Measurements from ENCODE around the gene KIF20A. TPM values are rescaled to one million over a fixed set of nuclear protein-coding genes. Genes with fewer than 3 reads are reported as not detected.

Gene KIF20A
- total and polyA plus RNA-seq, 2 experiments from 2014 or later: 41.0 to 60.4 TPM

- TF ChIP-seq ZNF462 (CRISPR knock-in tag; IDR thresholded peaks at IDR 0.05): no peak
- TF ChIP-seq POLR2AphosphoS5 (IDR thresholded peaks at IDR 0.05; ENCODE audit: low read depth): no peak
- TF ChIP-seq STAT1 (IDR thresholded peaks at IDR 0.05; ENCODE audit: unreplicated experiment): no peak
- no peak for TF ChIP-seq EZH2 (IDR thresholded peaks at IDR 0.05; ENCODE audit: low read depth, unreplicated experiment)
- TF ChIP-seq ETS1 (IDR thresholded peaks at IDR 0.05): no peak
- no peak for TF ChIP-seq CREB1 (CRISPR knock-in tag; IDR thresholded peaks at IDR 0.05; ENCODE audit: low read depth)
- TF ChIP-seq ZNF331 (CRISPR knock-in tag; IDR thresholded peaks at IDR 0.05; ENCODE audit: low read depth): no peak
- TF ChIP-seq ZNF114 (CRISPR knock-in tag; IDR thresholded peaks at IDR 0.05): no peak
Measured at GRCh38 chr5:138186002-138186447, 7.1 kb downstream of the KIF20A start (continued).

- Histone ChIP-seq H3K4me3 (no peak overlapping the region), H3F3A (replicated peaks; ENCODE audit: low read depth) (peaks cover 10% of the 10 kb centered on the region; the same call in 1 of the 2 replicates), H3K4me1 (ENCODE audit: insufficient read depth) (no peaks in the 10 kb centered on the region), H4K20me1 (replicated peaks; ENCODE audit: insufficient read depth) (peaks cover 6% of the 10 kb centered on the region), H2AFZ (no peak overlapping the region), H3K36me3 (ENCODE audit: insufficient read depth) (peaks cover 80% of the 10 kb centered on the region), H3K27me3 (ENCODE audit: insufficient read depth) (no peaks in the 10 kb centered on the region), H3K9me2 (ENCODE audit: insufficient read depth) (no peaks in the 10 kb centered on the region), H3K79me2 (replicated peaks; ENCODE audit: insufficient read depth) (no peaks in the 10 kb centered on the region), H3K27ac (ENCODE audit: low read depth) (no peak overlapping the region), H3K4me2 (no peak overlapping the region)
- no peaks in the 10 kb centered on the region for H3K27me3 Mint-ChIP-seq (ENCODE audit: insufficient read depth, low read depth, poor library complexity)
- ATAC-seq (no peak), DNase-seq (ENCODE audit: low spot score) (no peak)
- no peak overlapping the region for H3K27ac Mint-ChIP-seq
- no peaks in the 10 kb centered on the region for H3K4me1 Mint-ChIP-seq
- no peak overlapping the region for H3K4me3 Mint-ChIP-seq
- peaks cover 79% of the 10 kb centered on the region for H3K36me3 Mint-ChIP-seq (ENCODE audit: low read depth)
- H3K9me3 Mint-ChIP-seq: no peaks in the 10 kb centered on the region
- TF ChIP-seq ZNF114 (CRISPR knock-in tag; IDR thresholded peaks at IDR 0.05) (no peak), ZNF462 (CRISPR knock-in tag; IDR thresholded peaks at IDR 0.05) (no peak), NANOG (IDR thresholded peaks at IDR 0.05; ENCODE audit: borderline replicate concordance) (no peak), EZH2phosphoT487 (IDR thresholded peaks at IDR 0.05; ENCODE audit: unreplicated experiment) (no peak)
Measured at GRCh38 chr5:138188626-138189025, 9.7 kb downstream of the KIF20A start.
